Measurements from ENCODE around the gene CSTPP1.

CSTPP1 gene

GRCh38 chr11:47161134-47161854 is 224.7 kb downstream of the CSTPP1 start:
- peak; percentile 55 for DNase-seq (ENCODE audit: low read depth)

- no peak for DNase-seq (ENCODE audit: low read depth)
Measured at GRCh38 chr11:47161890-47162289, 225.3 kb downstream of the CSTPP1 start.

GRCh38 chr11:47162426-47162825 is 225.9 kb downstream of the CSTPP1 start:
- DNase-seq (ENCODE audit: low read depth), result no peak

GRCh38 chr11:47163193-47163592 is 226.6 kb downstream of the CSTPP1 start:
- DNase-seq (ENCODE audit: low read depth), result no peak

- DNase-seq (ENCODE audit: low read depth), result no peak
Measured at GRCh38 chr11:47163898-47164297, 227.3 kb downstream of the CSTPP1 start.

GRCh38 chr11:47164321-47164720 is 227.8 kb downstream of the CSTPP1 start:
- no peak for DNase-seq (ENCODE audit: low read depth)

GRCh38 chr11:47165253-47165840 is 228.8 kb downstream of the CSTPP1 start:
- DNase-seq (ENCODE audit: low read depth), result no peak

- DNase-seq (ENCODE audit: low read depth), result no peak
Measured at GRCh38 chr11:47166368-47166767, 229.8 kb downstream of the CSTPP1 start.

GRCh38 chr11:47171061-47171838 is 234.7 kb downstream of the CSTPP1 start:
- no peak for DNase-seq (ENCODE audit: low read depth)

- DNase-seq (ENCODE audit: low read depth), result no peak
Measured at GRCh38 chr11:47171856-47172255, 235.3 kb downstream of the CSTPP1 start.

GRCh38 chr11:47172740-47173336 is 236.3 kb downstream of the CSTPP1 start:
- DNase-seq (ENCODE audit: low read depth), result no peak

- DNase-seq (ENCODE audit: low read depth), result no peak
Measured at GRCh38 chr11:47175746-47176327, 239.3 kb downstream of the CSTPP1 start.

- DNase-seq (ENCODE audit: low read depth), result peak; percentile 96
Measured at GRCh38 chr11:47176328-47177228, 240.0 kb downstream of the CSTPP1 start, which contains the start of gene ARFGAP2. Gene ARFGAP2 (minus strand): TSS chr11:47176879. CDS start chr11:47176853, 26 bp downstream.

- DNase-seq (ENCODE audit: low read depth), result peak; percentile 77
Measured at GRCh38 chr11:47177229-47177845, 240.8 kb downstream of the CSTPP1 start.

- no peak for DNase-seq (ENCODE audit: low read depth)
Measured at GRCh38 chr11:47177846-47178245, 241.3 kb downstream of the CSTPP1 start.

- no peak for DNase-seq (ENCODE audit: low read depth)
Measured at GRCh38 chr11:47178316-47178715, 241.8 kb downstream of the CSTPP1 start.

- no peak for DNase-seq (ENCODE audit: low read depth)
Measured at GRCh38 chr11:47178737-47179654, 242.4 kb downstream of the CSTPP1 start.

- no peak for DNase-seq (ENCODE audit: low read depth)
Measured at GRCh38 chr11:47179655-47179991, 243.1 kb downstream of the CSTPP1 start.

GRCh38 chr11:47180006-47180787 is 243.6 kb downstream of the CSTPP1 start:
- DNase-seq (ENCODE audit: low read depth), result no peak

Data from fibroblast of gingiva (primary cell).